Neural cell (in vitro differentiated cells): ENCODE results near the gene STAT4.

Experiments
- CTCF ChIP-seq: fragments of 450-650 bp; IDR thresholded peaks from 2 replicates; pipeline ENCODE4 v1.5.1; 2014; ENCODE audit warnings: antibody characterized with exemption, mild to moderate bottlenecking, moderate library complexity; ENCODE audit not compliant: poor library complexity, severe bottlenecking
- EP300 ChIP-seq: fragments of 450-650 bp; conservative IDR thresholded peaks from 2 replicates; pipeline ENCODE4 v1.6.1; 2014; ENCODE audit warnings: antibody characterized with exemption, mild to moderate bottlenecking, moderate library complexity; ENCODE audit not compliant: poor library complexity, severe bottlenecking
- EZH2 ChIP-seq: fragments of 200-600, 300-800 bp; shearing (Covaris generic), sonication (generic); IDR thresholded peaks from 2 replicates; pipeline ENCODE4 v1.6.1; 2014; ENCODE audit warnings: antibody characterized with exemption, low read length, borderline replicate concordance, mild to moderate bottlenecking; ENCODE audit not compliant: insufficient read depth, poor library complexity, severe bottlenecking
- MXI1 ChIP-seq: fragments of 450-650 bp; conservative IDR thresholded peaks from 2 replicates; pipeline ENCODE4 v1.6.1; 2014; ENCODE audit warnings: antibody characterized with exemption, mild to moderate bottlenecking; ENCODE audit not compliant: poor library complexity, severe bottlenecking
- POLR2AphosphoS5 ChIP-seq: IDR thresholded peaks from 2 replicates; pipeline ENCODE4 v1.6.1; 2012
- RAD21 ChIP-seq: fragments of 450-650 bp; conservative IDR thresholded peaks from 2 replicates; pipeline ENCODE4 v1.6.1; 2014; ENCODE audit warnings: antibody characterized with exemption, mild to moderate bottlenecking, moderate library complexity
- REST ChIP-seq: IDR thresholded peaks from 2 replicates; pipeline ENCODE4 v1.6.1; 2012; ENCODE audit warnings: borderline replicate concordance
- SMC3 ChIP-seq: fragments of 450-650 bp; conservative IDR thresholded peaks from 2 replicates; pipeline ENCODE4 v1.6.1; 2014; ENCODE audit warnings: antibody characterized with exemption, mild to moderate bottlenecking, moderate library complexity; ENCODE audit not compliant: poor library complexity

DNA sequence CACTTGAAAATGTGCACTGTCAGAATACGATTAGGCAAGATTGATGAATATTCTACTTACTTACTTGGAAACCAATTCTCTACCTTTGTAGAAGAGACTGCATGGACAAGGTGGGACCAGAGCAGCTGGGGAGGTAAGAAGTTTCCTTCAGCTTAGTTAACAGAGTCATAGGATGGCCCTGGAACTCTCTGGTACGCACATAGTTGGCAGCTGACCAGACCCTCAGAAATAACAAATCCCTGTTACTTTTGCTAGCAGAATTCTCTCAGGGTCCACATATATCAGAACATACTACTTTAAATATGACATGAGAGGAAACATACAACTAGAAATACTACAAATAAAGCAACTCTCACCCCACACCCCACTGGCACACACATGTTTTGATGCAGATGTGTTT lies 112.1 kb downstream of the STAT4 start:
- TF ChIP-seq CTCF (no peak), EZH2 (no peak), SMC3 (no peak), POLR2AphosphoS5 (no peak), EP300 (no peak), MXI1 (no peak), REST (no peak), RAD21 (no peak)
